Hematopoietic multipotent progenitor cell treated with erythropoietin and hydrocortisone succinate and interleukin-3 and kit ligand, for 8 days (in vitro differentiated cells): ENCODE measurements around the gene CCDC81.
"Not testable (repeated sequence)": the region's sequence is repeated elsewhere in the genome, so short reads cannot be mapped to it uniquely, and the experiment has no call there.

Experiments
- DNase-seq: peaks from one replicate; pipeline ENCODE4 v3.0.0-alpha.2; 2015

The CCDC81 gene

DNA sequence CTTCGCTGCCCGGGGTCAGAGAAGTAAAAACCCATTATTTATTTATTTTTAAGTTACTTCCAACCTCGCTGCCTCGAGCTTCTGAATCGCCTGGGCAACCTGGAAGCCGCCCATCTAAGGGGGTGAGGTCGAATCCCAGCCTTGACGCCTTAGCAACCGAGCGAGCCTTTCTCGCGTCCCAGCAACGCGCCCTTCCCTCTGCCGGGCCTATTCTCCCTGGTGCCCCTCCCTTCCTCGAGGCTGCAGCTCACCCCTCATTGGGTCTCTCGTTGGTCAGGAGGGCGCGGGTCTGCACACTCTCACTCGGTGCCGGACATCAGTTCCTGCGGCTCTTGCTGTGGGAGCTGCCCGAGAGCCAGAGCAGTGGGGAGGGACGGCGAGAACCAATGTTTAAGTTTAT lies at the start of gene CCDC81:
TSS of gene CCDC81 (plus strand) at position 302 of the 400 bp plus-strand sequence. CDS start 277 bp downstream, outside the sequence.
- DNase-seq, result no peak

DNA sequence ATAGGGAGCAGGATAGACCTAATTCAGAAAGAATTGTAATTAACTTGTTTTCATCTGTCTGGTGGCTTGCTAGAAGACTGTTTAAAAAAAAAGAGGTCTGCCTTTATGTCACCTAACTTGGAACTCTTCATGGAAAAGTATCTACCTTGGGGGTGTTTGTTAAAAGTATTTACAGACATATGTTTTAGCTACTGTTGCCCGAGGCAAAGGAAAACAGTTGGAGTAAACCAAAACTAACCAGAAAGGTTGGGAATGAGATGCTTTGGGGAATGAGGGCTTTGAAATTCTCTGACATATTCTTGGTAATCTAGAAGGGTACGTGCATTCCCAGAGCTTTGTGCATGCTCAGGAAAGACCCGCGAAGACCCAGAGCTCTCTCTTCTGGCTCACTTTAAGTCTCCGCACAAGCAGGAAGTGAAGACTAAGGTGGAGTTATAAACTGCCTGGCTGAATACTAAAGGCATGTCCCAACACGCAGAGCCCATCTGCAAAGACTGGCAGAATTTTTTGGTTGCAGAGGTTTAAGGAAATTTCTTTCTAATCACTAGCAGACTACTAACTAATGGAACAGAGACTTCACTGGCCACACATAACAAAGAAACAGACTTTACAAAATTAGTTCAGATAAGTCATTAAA lies 39.4 kb upstream of the CCDC81 start:
- no peak for DNase-seq

DNA sequence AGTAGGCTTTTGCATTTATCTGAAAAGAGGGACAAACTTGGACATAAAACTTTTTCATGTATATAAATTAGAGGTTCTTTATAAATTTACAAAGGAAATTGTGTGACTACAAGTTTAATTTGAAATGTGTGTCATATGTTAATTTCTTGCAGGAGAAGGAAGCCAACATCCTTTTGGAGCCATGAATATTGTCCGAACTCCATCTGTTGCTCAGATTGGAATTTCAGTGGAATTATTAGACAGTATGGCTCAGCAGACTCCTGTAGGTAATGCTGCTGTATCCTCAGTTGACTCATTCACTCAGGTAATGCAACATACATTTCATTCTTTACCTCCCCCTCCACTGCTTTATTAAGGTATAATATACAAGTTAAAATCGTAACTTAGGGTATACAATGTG lies 37.5 kb upstream of the CCDC81 start:
- no peak for DNase-seq

DNA sequence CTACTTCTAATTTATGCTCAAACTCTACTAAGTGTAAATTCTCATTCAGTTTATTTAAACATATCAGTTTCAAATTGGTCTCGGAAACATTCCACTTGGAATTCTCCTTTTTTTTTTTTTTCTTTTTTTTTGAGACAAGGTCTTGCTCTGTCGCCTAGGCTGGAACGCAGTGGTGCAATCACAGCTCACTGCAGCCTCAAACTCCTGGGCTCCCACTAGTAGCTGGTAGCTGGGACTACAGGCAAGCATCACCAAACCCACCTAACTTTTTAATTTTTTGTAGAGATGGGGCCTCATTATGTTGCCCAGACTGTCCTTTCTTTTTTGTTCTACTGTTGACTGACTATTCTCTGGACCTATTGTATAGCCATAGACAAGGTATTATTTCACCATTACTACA lies 33.3 kb upstream of the CCDC81 start:
- DNase-seq, result no peak

DNA sequence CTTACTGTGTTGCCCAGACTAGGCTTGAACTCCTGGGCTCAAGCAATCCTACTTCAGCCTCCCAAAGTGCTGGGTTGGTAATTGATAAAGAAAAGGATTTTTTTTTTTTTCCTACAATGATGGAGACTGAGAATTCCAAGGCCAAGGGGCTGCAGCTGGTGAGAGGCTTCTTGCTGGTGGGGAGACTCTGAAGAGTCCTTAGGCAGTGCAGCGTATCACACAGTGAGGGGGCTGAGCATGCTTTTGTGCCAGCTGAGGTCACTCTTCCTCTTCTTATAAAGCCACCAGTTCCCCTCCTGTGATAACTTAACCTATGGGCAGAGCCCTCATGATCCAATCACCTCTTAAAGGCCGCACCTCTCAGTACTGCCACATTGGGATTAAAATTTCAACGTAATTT lies 28.2 kb upstream of the CCDC81 start:
- DNase-seq, result no peak

DNA sequence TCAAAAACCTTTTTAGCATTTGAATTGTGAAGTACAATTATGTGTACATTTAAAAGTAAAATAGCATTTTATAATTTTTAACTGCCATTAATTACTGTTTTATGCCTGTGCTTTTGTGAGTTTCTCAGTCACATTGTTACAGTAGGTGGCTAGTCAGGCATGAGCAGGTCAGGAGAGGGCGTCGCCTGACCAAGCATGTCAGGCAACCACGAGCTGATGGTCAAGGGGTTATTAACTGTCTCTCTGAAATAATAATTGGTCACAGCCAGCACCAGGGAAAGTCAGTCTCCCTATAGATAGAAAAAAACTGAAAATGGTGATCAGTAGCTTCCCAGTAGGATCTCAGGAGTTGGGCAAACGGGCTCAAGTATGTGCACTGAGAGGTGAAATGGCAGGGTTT lies 19.4 kb upstream of the CCDC81 start:
- DNase-seq, result no peak

DNA sequence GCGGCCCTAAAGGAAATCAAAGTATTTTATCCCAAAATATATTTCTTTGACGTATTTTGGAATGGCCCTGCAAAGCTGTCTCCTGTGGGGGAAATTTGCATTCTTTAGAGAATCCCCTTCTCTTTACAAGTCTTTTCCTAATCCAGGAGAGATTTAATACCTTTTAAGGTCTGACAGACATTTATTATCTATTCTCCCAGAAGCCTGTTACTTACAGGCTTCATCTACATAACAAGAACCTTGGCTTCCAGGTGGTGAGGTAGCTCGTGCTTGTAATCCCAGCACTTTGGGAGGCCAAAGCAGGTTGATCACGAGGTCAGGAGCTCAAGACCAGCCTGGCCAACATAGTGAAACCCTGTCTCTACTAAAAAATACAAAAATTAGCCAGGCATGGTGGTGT lies 17.3 kb upstream of the CCDC81 start:
- not testable (repeated sequence) for DNase-seq

DNA sequence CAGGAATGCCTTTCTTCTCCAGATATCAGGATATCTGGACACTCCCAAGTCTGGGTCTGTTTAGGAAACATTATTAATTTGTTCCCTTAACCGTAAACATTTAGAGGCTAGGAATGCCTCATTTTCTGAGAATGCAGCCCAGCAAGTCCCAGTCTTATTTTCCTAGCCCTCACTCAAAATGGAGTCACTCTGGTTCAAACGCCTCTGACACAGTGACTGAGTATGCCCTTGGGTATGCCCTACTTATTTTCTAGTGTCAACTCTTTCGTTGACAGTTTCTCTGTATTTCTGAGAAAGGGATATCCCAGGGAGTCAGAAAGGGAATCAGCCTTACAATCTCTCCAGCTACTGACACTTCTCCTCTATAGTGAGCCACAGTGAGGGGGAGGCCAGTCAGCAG lies 16.0 kb upstream of the CCDC81 start:
- DNase-seq, result no peak

DNA sequence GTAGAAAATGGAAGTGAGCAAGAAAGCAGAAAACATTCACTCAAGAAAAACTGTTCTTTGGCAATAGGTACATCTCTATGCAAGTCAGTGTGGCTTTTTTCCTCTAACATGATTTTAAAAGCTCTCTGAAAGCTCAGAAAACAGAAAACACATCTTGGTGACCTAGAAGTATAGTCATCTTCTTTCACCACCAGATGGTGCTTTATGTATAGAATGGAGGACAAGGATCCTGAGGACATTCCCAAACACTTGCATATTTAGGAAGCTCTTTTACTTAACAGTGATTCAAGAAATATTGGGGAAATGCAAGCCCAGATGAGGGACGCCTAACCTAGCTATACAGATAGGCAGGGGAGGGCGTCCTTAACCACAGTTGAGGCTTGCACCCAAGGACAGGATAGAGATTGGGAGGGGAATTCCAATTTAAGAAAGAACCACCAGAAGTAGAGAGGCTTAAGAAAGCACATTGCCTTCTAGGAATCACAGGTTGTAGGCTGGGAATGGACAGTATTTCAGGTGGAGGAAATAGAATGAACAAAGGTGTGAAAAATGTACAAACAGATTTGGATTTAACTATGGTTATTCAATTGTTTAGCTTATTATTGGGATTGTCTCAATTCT lies 13.8 kb upstream of the CCDC81 start:
- DNase-seq, result no peak

DNA sequence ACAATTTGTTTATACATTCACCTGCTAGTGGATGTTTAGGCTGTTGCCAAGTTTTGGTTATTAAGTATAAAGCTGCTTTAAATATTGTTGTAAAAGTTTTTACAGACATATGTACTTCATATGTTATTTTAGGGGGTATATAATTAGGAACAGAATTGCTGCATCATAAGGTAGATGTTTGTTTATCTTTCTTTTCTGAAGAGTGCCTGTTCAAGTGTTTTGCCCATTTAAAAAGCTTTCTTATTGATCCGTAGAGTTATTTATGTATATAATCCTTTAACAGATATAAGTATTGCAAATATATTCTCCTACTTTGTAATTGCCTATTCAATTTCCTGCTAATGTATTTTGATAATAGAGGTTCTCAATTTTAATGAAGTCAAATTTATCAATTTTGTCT lies 11.3 kb upstream of the CCDC81 start:
- no peak for DNase-seq

DNA sequence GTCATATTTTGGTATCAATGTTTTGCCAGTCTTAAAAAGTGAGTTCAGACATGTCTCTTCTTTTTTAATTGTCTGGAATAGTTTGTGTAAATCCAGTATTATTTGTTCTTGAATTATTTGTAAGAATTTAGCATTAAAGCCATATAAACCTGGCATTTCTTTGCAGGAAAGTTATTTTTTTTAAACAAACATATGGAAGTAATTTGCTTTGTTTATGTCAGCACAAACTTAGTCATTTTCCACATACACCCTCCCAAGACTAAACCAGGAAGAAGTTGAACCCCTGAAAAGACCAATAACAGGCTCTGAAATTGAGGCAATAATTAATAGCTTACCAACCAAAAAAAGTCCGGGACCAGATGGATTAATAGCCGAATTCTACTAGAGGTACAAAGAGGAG lies 9.1 kb upstream of the CCDC81 start:
- no peak for DNase-seq

DNA sequence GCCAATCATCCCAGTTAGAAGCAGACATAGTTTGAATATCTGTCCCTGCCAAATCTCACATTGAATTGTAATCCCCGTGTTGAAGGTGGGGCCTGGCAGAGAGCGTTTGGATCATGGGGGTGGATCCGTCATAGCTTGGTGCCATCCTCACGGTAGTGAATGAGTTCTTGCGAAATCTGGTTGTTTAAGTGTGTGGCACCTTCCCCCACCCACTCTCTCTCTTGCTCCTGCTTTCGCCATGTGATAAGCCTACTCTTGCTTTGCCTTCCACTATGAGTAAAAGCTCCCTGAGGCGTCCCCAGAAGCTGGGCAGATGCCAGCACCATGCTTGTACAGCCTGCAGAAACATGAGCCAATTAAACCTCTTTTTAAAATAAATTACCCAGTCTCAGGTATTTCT lies 5.0 kb upstream of the CCDC81 start:
- no peak for DNase-seq

DNA sequence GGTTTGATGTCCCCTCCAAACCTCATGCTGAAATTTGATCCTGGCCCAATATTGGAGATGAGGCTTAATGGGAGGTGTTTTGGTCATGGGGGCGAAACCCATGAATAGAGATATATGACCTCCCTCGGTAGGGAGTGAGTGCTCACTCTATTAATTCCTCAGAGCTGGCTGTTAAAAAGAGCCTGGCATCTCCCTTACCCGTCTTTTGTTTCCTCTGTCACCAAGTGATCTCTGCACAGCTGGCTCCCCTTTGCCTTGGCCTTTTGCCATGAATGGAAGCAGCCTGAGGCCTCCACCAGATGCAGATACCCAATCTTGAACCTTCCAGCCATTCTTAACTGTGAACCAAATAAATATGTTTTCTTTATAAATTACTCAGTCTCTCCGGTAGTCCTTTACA lies 4.5 kb upstream of the CCDC81 start:
- no peak for DNase-seq

DNA sequence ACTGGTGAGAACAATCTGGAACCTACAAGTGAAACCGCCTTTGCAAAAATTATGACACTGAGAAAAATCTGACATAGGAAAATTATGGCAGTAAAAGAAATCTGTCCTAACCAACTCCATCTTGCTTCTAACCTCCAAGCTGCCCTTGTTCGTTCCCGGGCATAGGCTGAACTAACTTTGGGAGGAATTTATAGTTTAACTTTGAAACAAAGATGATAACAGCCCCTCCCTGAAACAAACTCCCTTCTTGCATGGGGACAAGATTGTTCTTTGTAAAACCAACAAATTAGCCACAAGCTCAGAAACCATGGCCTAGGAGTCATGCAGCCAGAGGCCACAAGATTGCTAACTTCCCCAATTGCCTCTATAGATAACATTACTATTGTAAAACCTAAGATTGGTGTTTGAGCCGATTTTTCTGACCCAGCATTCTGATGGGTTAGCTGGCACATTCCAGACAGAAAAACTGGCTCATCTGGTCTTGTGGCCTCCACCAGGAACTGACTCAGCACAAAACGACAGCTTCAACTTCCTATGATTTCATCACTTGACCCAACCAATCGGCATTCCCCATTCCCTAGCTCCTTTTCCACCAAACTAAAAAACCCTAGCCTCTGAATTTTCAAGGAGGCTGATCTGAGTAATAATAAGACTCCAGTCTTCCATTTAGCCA lies 3.6 kb upstream of the CCDC81 start:
- DNase-seq, result peak; percentile 26

DNA sequence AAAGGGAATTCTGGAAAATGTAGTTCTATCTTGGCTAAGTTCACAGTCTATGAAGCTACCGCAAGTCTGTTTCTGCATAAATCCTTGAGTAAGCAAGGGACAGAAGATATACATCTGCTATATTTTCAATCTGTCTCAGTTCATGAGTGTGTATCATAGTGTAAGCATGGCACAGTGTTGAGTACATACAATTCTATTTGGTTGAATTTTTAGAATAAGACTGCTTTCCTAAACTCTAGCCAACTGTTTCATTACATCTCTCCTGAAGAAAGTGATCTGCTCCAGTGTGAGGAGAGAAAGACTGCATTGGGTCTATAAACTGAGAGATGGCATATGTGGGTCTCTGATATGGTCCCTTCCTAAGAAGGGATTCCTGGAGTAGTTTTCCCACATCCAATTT lies 2.6 kb upstream of the CCDC81 start:
- no peak for DNase-seq

DNA sequence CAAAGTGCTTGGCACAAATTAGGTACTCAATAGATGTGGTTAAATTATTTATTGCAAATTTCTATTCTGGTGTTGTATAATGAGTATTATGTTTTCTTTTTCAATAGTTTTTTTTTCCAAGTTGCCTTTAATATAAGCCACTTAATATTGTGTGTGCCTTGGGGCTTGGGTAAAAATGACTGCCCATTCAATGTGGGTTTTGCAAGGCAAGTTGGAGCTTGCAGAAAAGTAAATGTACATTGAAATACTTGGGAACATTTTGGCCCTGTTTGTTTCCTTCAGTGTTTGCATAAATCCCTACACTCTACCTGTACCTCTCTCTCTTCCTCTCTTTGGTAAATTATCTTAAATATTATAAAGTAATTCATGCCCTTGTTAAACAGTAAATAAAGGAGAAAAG lies 2.1 kb upstream of the CCDC81 start:
- no peak for DNase-seq

DNA sequence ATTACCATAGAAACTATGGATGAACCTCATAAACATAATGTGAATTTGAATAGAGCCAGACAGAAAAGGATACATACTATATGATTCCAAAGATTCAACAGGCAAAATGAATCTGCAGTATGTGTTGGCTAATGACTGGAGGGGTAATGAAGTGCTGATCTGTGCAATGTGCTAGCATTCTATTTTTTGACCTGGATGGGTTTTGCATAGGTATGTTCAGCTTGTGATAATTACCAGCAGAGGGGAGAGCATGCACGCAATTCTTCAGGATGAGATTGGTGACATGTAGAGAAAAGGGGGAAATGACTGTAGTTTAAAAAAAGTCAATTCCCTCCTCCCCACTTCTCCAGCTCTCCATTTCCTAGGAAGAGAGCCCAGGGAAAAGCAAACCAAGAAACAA lies 618 bp upstream of the CCDC81 start:
- DNase-seq, result no peak

DNA sequence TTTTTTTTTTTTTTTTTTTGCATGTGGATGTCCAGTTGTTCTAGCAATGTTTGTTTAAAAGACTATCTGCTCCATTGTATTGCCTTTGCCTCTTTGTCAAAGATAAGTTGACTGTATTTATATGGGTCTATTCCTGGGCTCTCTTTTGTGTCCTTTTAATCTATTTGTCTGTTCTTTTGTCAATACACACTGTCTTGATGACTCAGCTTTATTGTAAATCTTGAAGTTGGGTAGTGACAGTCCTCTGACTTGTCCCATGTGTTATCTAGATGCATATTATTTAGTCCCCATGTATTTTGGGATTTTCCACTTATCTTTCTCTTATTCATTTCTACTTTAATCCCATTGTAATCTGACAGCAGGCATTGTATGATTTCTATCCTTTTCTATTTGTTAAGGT lies 3.3 kb downstream of the CCDC81 start:
- no peak for DNase-seq

DNA sequence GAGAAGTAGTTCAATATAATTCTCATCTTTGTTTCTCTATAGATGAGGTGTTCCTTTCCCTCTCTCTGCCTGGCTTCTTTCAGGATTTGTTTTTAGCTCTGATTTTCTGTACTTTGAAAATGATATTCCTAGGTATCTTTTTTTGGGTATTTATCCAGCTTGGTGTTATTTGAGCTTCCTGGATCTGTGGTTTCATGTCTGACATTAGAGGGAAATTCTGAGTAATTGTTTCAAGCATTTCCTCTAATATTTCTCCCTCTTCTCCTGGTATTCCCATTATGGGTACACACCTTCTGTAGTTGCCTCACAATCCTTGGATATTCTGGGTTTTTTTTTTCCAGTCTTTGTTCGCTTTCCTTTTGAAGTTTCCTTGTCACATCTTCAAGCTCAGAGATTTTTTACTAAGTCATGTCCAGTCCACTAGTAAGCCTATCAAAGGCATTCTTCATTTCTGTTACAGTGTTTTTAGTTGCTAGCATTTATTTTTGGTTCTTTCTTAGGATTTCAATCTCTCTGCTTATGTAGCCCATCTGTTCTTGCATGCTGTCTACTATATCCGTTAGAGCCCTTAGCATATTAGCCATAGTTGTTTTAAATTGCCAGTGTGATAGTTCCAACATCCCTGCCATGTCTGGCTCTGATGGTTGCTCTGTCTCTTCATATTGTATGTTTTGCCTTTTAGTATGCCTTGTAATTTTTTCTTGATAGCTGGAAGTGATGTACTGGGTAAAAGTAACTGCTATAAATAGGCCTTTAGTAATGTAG lies 5.8 kb downstream of the CCDC81 start:
- no peak for DNase-seq

DNA sequence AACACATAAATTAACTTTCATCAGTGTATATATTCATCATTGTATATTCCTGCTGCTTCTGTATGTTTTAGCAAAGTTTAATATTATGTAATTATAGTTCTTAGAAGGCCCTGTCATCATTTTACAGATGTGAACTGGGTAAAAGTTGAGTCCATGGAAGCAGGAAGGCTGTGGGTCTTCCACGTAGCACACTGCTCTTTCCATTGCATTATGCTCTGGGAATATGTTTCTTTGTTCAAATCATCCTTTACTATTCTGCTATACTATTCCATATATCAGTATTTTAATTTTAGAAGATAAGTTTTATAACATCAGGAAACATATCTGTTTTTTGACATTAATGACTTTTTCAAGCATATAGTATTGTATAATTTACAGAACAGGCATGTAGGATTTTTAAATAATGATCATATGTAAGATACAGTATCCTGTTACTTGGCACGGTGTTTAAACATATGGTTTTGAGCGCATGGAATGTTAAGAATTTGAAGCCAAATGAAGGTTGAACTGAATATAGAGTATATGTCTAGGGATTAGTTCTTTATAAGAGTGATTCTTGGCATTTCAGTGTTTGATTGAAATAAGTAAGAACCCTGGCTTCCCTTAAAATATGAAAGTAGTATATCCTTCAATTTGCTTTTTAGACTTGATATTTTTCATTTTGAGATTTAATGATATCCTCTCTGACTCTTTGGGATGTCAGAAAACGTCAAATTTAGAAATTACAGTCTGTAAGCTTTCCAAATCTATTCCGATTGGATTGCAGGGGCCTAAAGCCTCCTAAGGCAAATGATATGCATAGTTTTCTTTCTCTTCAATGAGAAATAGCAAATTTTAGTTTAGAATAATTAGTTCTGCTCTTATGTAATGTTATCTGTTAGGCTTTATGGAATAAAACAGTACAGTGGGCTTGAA lies 8.6 kb downstream of the CCDC81 start:
- no peak for DNase-seq

DNA sequence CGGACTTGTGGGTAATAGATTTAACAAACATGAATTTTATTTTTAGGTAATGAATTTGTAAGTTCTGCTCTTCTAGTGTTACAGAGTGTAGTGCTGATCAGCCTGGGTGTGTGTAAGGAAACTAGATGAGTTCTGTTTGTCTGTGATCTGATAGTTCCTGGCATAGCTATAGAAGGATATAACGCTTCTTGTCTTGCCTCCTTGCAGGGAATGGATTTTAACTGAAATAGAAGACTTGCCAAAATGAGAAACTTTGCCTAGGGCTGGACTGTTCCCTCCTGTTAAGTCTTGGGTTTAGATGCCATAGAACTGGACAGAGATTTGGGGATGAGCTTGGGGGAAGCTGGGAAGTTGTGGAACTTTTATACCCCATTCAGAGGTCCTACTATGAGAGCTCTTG lies 11.6 kb downstream of the CCDC81 start:
- no peak for DNase-seq

DNA sequence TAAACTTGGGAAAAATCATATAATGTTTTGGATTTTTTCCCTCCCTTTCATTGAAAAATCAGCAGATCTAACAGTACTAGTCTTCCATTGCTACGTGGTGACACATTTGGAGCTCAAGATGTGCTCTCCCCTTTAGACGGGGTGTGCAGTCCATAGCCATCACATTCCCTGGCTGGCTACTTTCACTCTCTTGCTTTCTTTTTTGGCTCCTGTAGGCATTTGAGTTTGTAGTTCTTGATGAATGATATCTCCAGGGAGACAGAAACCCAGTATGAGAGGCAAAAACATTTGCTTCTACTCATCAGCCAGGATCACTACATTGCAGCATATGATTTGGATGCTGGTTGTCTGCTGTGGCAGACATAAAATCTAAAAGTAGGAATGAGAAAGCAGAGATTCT lies 12.1 kb downstream of the CCDC81 start:
- no peak for DNase-seq

DNA sequence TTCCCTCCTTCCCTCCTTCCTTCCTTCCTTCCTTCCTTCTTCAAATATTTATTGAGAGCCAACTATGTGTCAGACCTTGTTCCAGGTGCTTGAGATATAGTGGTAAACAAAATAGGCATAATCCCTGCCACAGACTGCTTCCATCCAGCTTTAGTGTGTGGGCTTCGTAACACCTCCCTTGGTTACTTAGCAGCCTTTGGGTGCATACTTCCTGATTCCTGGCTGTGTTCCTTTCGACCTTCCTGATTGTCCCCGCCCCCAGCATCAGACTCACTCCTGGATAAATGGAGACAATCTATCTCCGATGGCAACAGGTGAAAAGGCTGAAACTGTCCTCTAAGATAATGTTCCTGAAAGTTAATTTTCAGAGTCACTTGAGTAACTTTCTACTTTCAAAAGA lies 13.5 kb downstream of the CCDC81 start:
- no peak for DNase-seq
